HepG2 (cell line): ENCODE measurements around the gene CFD. TPM values are rescaled to one million over a fixed set of nuclear protein-coding genes. Genes with fewer than 3 reads are reported as not detected.

Experiments
- ATAC-seq: fragments of 200-7000 bp; cut with Tn5 transposase; 3 replicates; pipeline ENCODE4 v1.9.1; 2020; ENCODE audit warnings: mild to moderate bottlenecking, moderate library complexity
- BruUV-seq: library from RNA; stranded (reverse); fragments of 400-500 nt; replicated peaks from 2 replicates; lab custom pipeline; 2021; lab: Mats Ljungman, UMichigan
- CTCF ChIA-PET: fragments of 300-600 bp; formaldehyde crosslinking; extraction: SDS; loops from one replicate; lab custom pipeline; 2021; ENCODE audit warnings: low total read pairs, inconsistent platforms, low intra/inter-chr PET ratio; lab: Yijun Ruan, JAX
- POLR2A ChIA-PET: fragments of 350-600 bp; sonication (Branson Sonifier 250); formaldehyde crosslinking; loops from one replicate; lab custom pipeline; 2020; ENCODE audit warnings: antibody characterized with exemption, inconsistent platforms; lab: Yijun Ruan, JAX
- DNase-seq: peaks from one replicate; pipeline ENCODE4 v3.0.0-alpha.2; 2015; ENCODE audit warnings: low spot score
- FAIRE-seq: peaks from 3 replicates; lab custom pipeline; 2011; peaks lifted over from hg19 to GRCh38; lab: Jason Lieb, UNC
- H2AFZ ChIP-seq: one replicate; pipeline ENCODE4 v1.6.1; 2011; ENCODE audit warnings: low read length, inconsistent platforms
- H3K27ac ChIP-seq: fragments of 300-600 bp; 3 replicates; pipeline ENCODE4 v1.8.0; 2011; ENCODE audit warnings: mixed run types, mild to moderate bottlenecking, mixed read lengths, low read length, inconsistent platforms; ENCODE audit not compliant: insufficient read depth; ENCODE audit errors: extremely low read length
- H3K27me3 ChIP-seq, 2 experiments: fragments of 200-600 bp in 1 of 2; 2 replicates in 1 of 2; 3 replicates in 1 of 2; pipeline versions ENCODE4 v1.6.0 to v1.8.0; 2011; ENCODE audit warnings: low read length in 2 of 2, mild to moderate bottlenecking in 2 of 2, moderate library complexity in 2 of 2, inconsistent platforms in 1 of 2; ENCODE audit not compliant: insufficient read depth in 2 of 2, control insufficient read depth in 1 of 2
- H3K36me3 ChIP-seq, 2 experiments: fragments of 200-600 bp in 1 of 2; replicated peaks in 1 of 2; 2 replicates in 1 of 2; 3 replicates in 1 of 2; pipeline versions ENCODE4 v1.5.1 to v1.8.0; 2011; ENCODE audit warnings: low read length in 2 of 2, inconsistent platforms in 1 of 2; ENCODE audit not compliant: insufficient read depth in 2 of 2, control insufficient read depth in 1 of 2
- H3K4me1 ChIP-seq: 2 replicates; pipeline ENCODE4 v1.5.1; 2012; ENCODE audit warnings: low read length, inconsistent platforms; ENCODE audit not compliant: insufficient read depth
- H3K4me2 ChIP-seq: 2 replicates; pipeline ENCODE4 v1.6.0; 2011; ENCODE audit warnings: low read depth, low read length, inconsistent platforms
- H3K4me3 ChIP-seq, 3 experiments: fragments of 200-600 bp in 1 of 3; sonication (generic), shearing (Covaris generic) in 1 of 3; replicated peaks in 1 of 3; 2 replicates each; pipeline ENCODE4 v1.5.1; 2011 to 2016; ENCODE audit warnings: low read length in 3 of 3, inconsistent platforms in 2 of 3, low read depth in 2 of 3, mild to moderate bottlenecking in 2 of 3, control low read depth in 1 of 3, mixed read lengths in 1 of 3; ENCODE audit not compliant: insufficient read depth in 1 of 3
- H3K79me2 ChIP-seq: one replicate; pipeline ENCODE4 v1.6.1; 2011; ENCODE audit warnings: low read length, inconsistent platforms; ENCODE audit not compliant: insufficient read depth
- H3K9ac ChIP-seq: 2 replicates; pipeline ENCODE4 v1.6.0; 2011; ENCODE audit warnings: mild to moderate bottlenecking, low read depth, low read length, inconsistent platforms; ENCODE audit not compliant: insufficient read depth
- H3K9me3 ChIP-seq: 2 replicates; pipeline ENCODE4 v1.5.1; 2012; ENCODE audit warnings: mild to moderate bottlenecking, low read length
- H4K20me1 ChIP-seq: 2 replicates; pipeline ENCODE4 v1.6.0; 2011; ENCODE audit warnings: inconsistent platforms, mild to moderate bottlenecking, low read length, moderate library complexity; ENCODE audit not compliant: insufficient read depth
- HNRNPL ChIP-seq: fragments of 200-400 bp; formaldehyde crosslinking; IDR thresholded peaks from 2 replicates; pipeline ENCODE4 v1.6.1; 2017; ENCODE audit warnings: mild to moderate bottlenecking, low read depth, low read length
- NR0B2 ChIP-seq: sonication (generic); formaldehyde crosslinking; IDR thresholded peaks from 2 replicates; pipeline ENCODE4 v1.4.0; 2020; ENCODE audit warnings: mild to moderate bottlenecking, missing genetic modification reagents
- TBX3 ChIP-seq: fragments of 450-650 bp; IDR thresholded peaks from 2 replicates; pipeline ENCODE4 v1.6.1; 2017; ENCODE audit warnings: antibody characterized with exemption, mild to moderate bottlenecking, inconsistent platforms, borderline replicate concordance
- ZBTB7B ChIP-seq: sonication (generic); formaldehyde crosslinking; IDR thresholded peaks from 2 replicates; pipeline ENCODE4 v1.4.0; 2020; ENCODE audit warnings: missing genetic modification reagents
- ZNF136 ChIP-seq: sonication (generic); formaldehyde crosslinking; IDR thresholded peaks from 2 replicates; pipeline ENCODE4 v1.8.1; 2022; ENCODE audit warnings: low read depth, mild to moderate bottlenecking, moderate library complexity, missing genetic modification reagents
- ZNF724P ChIP-seq: sonication (generic); formaldehyde crosslinking; IDR thresholded peaks from 2 replicates; pipeline ENCODE4 v1.8.0; 2022; ENCODE audit warnings: missing genetic modification reagents, borderline replicate concordance
- WGBS: methylation state at CpG from one replicate; pipeline ENCODE4 v1.1.6; 2017; ENCODE audit warnings: low lambda C conversion rate; 5-methylcytosine and 5-hydroxymethylcytosine counted together
- in situ Hi-C: cut with HindIII; loops from 2 replicates; pipeline ENCODE4 v1.10.0; 2017; ENCODE audit warnings: low pct_unique_long_range_greater_than_20kb; ENCODE audit not compliant: extremely low pct_ligation_motif_present
- intact Hi-C: fragments of 100-400 bp; cut with micrococcal nuclease; formaldehyde crosslinking; loops from one replicate; pipeline ENCODE4 v1.10.0; 2022; ENCODE audit not compliant: unreplicated experiment
- polyA plus RNA-seq, 8 experiments: library from polyadenylated mRNA; depleted of rRNA in 3 of 8; stranded (reverse) in 7 of 8; unstranded in 1 of 8; fragments of >200 nt; fragmentation: Illumina TruSeq in 4 of 8; extraction: Trizol in 4 of 8; gene quantifications; 2 replicates each; pipeline versions ENCODE4 v1.2.1 to v1.2.3, GENCODE V29; 2011 to 2016; ENCODE audit warnings: low read depth in 4 of 8, missing spikeins in 1 of 8, mixed read lengths in 1 of 8; ENCODE audit not compliant: insufficient read depth in 1 of 8
- total RNA-seq, 5 experiments: library from RNA; depleted of rRNA; stranded (reverse); fragments of >200 nt; fragmentation: Illumina TruSeq; extraction: Trizol; gene quantifications; 2 replicates each; pipeline ENCODE4 v1.2.3, GENCODE V29; 2016; ENCODE audit warnings: low read depth in 1 of 5
- TF ChIP-seq, protein P1 (sequence below): sonication (generic); formaldehyde crosslinking; IDR thresholded peaks from 2 replicates; pipeline ENCODE4 v1.4.0; 2020; ENCODE audit warnings: missing genetic modification reagents
- TF ChIP-seq, protein P2 (sequence below): sonication (generic); formaldehyde crosslinking; IDR thresholded peaks from 2 replicates; pipeline ENCODE4 v1.8.1; 2022; ENCODE audit warnings: mild to moderate bottlenecking, missing genetic modification reagents
- TF ChIP-seq, protein P3 (sequence below): sonication (generic); formaldehyde crosslinking; IDR thresholded peaks from 2 replicates; pipeline ENCODE4 v1.5.0; 2020; ENCODE audit warnings: mild to moderate bottlenecking, missing genetic modification reagents

The CFD gene
- total and polyA plus RNA-seq, 2 of the 13 experiments (the other 11 are each of a cell fraction or from before 2014, with no cell fraction given): 2.3 to 4.6 TPM

DNA sequence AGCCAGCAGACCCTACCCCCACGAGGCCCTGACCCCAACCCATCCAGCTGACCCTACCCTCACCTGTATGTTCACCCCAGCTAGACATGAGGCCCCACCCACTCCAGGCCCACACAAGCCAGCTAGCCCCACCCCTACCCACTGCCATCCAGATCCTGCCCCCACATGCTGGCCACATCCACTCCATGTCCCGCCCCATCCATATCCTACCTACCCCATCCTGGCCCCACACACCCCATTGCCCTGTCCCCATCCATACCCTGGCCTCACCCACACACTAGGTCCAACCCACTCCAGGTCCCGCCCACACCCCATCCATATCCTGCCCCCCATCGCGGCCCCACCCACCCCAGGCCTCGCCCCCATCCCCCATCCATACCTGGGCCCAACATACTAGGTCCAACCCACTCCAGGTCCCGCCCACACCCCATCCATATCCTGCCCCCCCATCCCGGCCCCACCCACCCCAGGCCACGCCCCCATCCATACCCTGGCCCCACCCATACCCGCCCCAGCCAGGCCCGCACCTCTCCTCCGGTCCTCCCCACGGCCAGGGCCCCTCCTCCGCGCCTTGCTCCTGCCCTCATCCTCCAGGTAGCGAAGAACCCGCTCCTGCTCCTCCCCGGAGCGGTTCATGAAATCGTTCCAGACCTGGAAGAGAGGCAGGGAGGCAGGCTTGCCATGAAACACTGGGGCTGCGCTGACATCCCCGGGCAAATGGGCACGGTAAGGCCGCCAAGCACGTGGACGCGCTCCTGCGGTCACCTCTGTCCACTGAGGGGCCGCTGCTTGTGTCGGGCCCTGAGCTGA lies 41.0 kb downstream of the CFD start (continued):
- TF ChIP-seq, protein P1, sequence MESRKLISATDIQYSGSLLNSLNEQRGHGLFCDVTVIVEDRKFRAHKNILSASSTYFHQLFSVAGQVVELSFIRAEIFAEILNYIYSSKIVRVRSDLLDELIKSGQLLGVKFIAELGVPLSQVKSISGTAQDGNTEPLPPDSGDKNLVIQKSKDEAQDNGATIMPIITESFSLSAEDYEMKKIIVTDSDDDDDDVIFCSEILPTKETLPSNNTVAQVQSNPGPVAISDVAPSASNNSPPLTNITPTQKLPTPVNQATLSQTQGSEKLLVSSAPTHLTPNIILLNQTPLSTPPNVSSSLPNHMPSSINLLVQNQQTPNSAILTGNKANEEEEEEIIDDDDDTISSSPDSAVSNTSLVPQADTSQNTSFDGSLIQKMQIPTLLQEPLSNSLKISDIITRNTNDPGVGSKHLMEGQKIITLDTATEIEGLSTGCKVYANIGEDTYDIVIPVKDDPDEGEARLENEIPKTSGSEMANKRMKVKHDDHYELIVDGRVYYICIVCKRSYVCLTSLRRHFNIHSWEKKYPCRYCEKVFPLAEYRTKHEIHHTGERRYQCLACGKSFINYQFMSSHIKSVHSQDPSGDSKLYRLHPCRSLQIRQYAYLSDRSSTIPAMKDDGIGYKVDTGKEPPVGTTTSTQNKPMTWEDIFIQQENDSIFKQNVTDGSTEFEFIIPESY: peak; percentile 66; the same call in 1 of the 2 replicates

DNA sequence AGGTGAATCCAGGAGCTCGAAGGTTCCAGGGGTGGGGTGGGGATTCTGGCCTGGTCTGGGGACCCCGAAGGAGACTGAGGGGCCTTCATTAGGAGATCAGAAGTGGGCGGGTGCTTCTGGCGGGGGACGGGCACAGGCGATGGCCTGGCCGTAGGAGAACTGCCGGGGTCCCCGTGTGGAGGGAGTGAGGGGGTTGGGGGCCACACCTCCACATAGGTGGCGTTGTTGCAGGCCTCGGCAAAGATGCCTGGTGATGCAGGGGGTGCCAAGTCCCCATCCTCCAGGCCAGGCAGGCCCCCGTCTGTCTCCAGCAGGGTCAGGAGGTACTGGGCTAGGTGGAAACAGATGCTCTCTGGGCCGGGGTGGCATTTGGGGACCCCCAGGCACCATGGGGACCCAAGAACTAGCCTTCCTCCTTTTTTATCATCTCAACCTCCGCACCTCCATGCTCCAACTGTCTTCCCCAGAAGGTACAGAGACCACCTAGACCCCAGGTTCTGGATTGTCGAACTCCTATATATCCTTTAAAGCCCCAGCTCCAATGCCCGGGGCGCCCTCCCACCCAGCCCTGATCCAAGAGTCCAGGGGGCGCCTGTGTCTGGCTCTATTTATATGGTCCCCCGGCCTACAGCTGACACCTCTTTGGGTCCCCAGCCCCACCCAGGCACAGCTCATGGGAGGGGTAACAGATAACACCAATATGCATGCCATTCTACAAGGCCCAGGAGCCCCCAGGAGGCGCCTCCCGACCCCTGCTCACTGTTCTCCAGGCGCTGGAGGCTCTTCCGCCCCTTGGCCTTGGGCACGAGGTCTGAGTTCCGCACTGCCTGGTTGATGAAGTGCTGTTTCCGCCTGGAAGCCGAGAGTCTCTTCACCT lies 42.0 kb downstream of the CFD start:
- ChIA-PET CTCF (no interaction called here), POLR2A (no interaction called here)
- no peak for FAIRE-seq
- Histone ChIP-seq H3K27ac (no peak overlapping the region), H3K79me2 (no peaks in the 10 kb centered on the region), H3K9ac (no peak overlapping the region), H3K4me1 (no peaks in the 10 kb centered on the region), H4K20me1 (no peaks in the 10 kb centered on the region), H3K36me3 (peaks cover 7 to 14% of the 10 kb centered on the region in 2 experiments; a peak in 4 of 5 replicates), H3K27me3 (no peaks in the 10 kb centered on the region), H3K4me3 (no peak overlapping the region), H2AFZ (no peak overlapping the region), H3K9me3 (no peaks in the 10 kb centered on the region), H3K4me2 (no peak overlapping the region)
- DNase-seq: no peak
- TF ChIP-seq, protein P2, sequence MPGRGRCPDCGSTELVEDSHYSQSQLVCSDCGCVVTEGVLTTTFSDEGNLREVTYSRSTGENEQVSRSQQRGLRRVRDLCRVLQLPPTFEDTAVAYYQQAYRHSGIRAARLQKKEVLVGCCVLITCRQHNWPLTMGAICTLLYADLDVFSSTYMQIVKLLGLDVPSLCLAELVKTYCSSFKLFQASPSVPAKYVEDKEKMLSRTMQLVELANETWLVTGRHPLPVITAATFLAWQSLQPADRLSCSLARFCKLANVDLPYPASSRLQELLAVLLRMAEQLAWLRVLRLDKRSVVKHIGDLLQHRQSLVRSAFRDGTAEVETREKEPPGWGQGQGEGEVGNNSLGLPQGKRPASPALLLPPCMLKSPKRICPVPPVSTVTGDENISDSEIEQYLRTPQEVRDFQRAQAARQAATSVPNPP: no peak
- no peak for TF ChIP-seq ZBTB7B (CRISPR knock-in tag)
- TF ChIP-seq ZNF724P: no peak
- TF ChIP-seq ZNF136 (CRISPR knock-in tag): no peak
- TF ChIP-seq, protein P3, sequence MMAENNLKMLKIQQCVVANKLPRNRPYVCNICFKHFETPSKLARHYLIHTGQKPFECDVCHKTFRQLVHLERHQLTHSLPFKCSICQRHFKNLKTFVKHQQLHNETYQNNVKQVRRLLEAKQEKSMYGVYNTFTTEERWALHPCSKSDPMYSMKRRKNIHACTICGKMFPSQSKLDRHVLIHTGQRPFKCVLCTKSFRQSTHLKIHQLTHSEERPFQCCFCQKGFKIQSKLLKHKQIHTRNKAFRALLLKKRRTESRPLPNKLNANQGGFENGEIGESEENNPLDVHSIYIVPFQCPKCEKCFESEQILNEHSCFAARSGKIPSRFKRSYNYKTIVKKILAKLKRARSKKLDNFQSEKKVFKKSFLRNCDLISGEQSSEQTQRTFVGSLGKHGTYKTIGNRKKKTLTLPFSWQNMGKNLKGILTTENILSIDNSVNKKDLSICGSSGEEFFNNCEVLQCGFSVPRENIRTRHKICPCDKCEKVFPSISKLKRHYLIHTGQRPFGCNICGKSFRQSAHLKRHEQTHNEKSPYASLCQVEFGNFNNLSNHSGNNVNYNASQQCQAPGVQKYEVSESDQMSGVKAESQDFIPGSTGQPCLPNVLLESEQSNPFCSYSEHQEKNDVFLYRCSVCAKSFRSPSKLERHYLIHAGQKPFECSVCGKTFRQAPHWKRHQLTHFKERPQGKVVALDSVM (CRISPR knock-in tag): no peak
- TF ChIP-seq TBX3: no peak
- TF ChIP-seq HNRNPL: no peak
- TF ChIP-seq NR0B2 (CRISPR knock-in tag): no peak
- in situ Hi-C loops (no loop called here), intact Hi-C loops (no loop called here)
- ATAC-seq: no peak
- WGBS: 98% methylated on average over 25 of the region's 27 CpGs
- BruUV-seq: no TSS peak
